HG03432 (cell line): ENCODE measurements around the gene MEIOB.

Source experiments
- ATAC-seq: cut with Tn5 transposase; IDR thresholded peaks from one replicate; pipeline ENCODE4 v1.9.1; 2021; ENCODE audit warnings: mild to moderate bottlenecking, moderate library complexity; ENCODE audit not compliant: unreplicated experiment

MEIOB gene

DNA sequence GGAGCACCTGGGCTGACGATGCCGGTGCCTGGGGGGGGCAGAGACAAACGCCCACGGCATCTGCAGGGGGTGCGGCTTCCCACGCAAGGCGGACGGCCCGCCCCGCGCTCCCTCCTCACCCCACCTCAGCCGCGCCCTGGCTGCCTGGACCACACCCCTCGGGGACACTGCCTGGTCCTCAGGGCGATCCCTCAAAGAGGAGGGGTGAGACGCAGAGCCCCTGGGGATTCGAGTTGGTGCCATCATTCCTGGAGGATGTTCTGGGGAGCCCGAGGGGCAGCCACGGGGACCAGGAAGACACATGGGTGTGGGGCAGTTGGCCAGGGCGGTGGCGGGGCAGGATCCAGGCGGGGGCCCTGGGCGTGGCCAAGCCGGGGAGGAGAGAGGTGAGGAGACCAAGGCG, 82.3 kb downstream of the MEIOB start:
- no peak for ATAC-seq

- no peak for ATAC-seq
Measured at GRCh38 chr16:1788708-1789100, 83.3 kb downstream of the MEIOB start.

- ATAC-seq = no peak
Measured at GRCh38 chr16:1788095-1788707, 83.8 kb downstream of the MEIOB start.

- no peak for ATAC-seq
Measured at GRCh38 chr16:1787322-1788094, 84.5 kb downstream of the MEIOB start.

DNA sequence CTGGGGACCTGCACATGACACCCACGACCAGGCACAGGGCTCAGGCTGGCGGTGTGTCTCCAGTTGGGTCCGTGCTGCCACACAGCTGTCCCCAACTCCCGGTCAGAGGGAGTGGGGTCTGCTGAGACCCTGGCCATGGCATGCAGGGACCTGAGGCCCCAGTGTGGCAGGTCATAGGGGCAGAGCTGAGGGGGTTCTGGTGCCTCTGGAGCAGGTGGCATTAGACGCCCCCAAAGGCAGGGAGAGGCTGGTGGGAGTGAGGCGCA, 85.0 kb downstream of the MEIOB start:
- no peak for ATAC-seq

GRCh38 chr16:1786242-1787055, 85.5 kb downstream of the MEIOB start:
- no peak for ATAC-seq

- ATAC-seq = no peak
Measured at GRCh38 chr16:1785846-1786170, 86.2 kb downstream of the MEIOB start.

GRCh38 chr16:1784977-1785845, 86.8 kb downstream of the MEIOB start:
- ATAC-seq = no peak
